HEK293 (cell line): ENCODE results near the gene GTF2IRD1.

Source experiments
- CTCF ChIA-PET: fragments of 350-600 bp; formaldehyde crosslinking; extraction: SDS; loops from one replicate; lab custom pipeline; 2021; ENCODE audit warnings: antibody characterized with exemption; lab: Yijun Ruan, JAX
- POLR2A ChIA-PET: fragments of 300-600 bp; formaldehyde crosslinking; extraction: SDS; loops from one replicate; lab custom pipeline; 2020; ENCODE audit warnings: antibody characterized with exemption, inconsistent platforms; lab: Yijun Ruan, JAX
- H3K27ac ChIP-seq: fragments of 200-500 bp; sonication (Bioruptor generic); 2 replicates; pipeline ENCODE4 v1.5.1; 2014; ENCODE audit warnings: low read depth, low read length, control low read depth, inconsistent platforms; ENCODE audit errors: extremely low read depth
- H3K36me3 ChIP-seq, 2 experiments: fragments of 200-500 bp in 1 of 2; sonication (Bioruptor generic) in 1 of 2; 1 replicate in 1 of 2; 2 replicates in 1 of 2; pipeline ENCODE4 v1.5.1; 2014 to 2017; ENCODE audit warnings: inconsistent platforms in 2 of 2, low read length in 2 of 2; ENCODE audit not compliant: control insufficient read depth in 2 of 2, insufficient read depth in 1 of 2
- H3K4me1 ChIP-seq: fragments of 200-500 bp; sonication (Bioruptor generic); 2 replicates; pipeline ENCODE4 v1.5.1; 2014; ENCODE audit warnings: mild to moderate bottlenecking, low read length, inconsistent platforms; ENCODE audit not compliant: control insufficient read depth, insufficient read depth
- H3K4me3 ChIP-seq: 2 replicates; pipeline ENCODE4 v1.5.1; 2011; ENCODE audit warnings: low read depth, mild to moderate bottlenecking, control low read depth, low read length, moderate library complexity
- H3K9me3 ChIP-seq: fragments of 200-500 bp; sonication (Bioruptor generic); 2 replicates; pipeline ENCODE4 v1.5.1; 2014; ENCODE audit warnings: low read depth, low read length, inconsistent platforms; ENCODE audit not compliant: control insufficient read depth, insufficient read depth
- BCL11B ChIP-seq: fragments of 450-650 bp; formaldehyde crosslinking; IDR thresholded peaks from 2 replicates; pipeline ENCODE4 v1.5.1; 2016; ENCODE audit warnings: low read depth, missing biosample characterization, missing genetic modification characterization
- GLIS1 ChIP-seq: fragments of 450-650 bp; formaldehyde crosslinking; IDR thresholded peaks from 2 replicates; pipeline ENCODE4 v1.5.1; 2016; ENCODE audit warnings: missing biosample characterization, missing genetic modification characterization
- HOXD13 ChIP-seq: sonication (generic); formaldehyde crosslinking; IDR thresholded peaks from 2 replicates; pipeline ENCODE4 v1.8.0; 2022; ENCODE audit warnings: missing genetic modification reagents, borderline replicate concordance
- SP2 ChIP-seq: fragments of 450-650 bp; formaldehyde crosslinking; IDR thresholded peaks from 2 replicates; pipeline ENCODE4 v1.5.1; 2016; ENCODE audit warnings: missing biosample characterization, missing genetic modification characterization
- SP7 ChIP-seq: fragments of 450-650 bp; formaldehyde crosslinking; IDR thresholded peaks from 2 replicates; pipeline ENCODE4 v1.5.1; 2016; ENCODE audit warnings: missing biosample characterization, missing genetic modification characterization
- WT1 ChIP-seq: fragments of 450-650 bp; formaldehyde crosslinking; IDR thresholded peaks from 2 replicates; pipeline ENCODE4 v1.5.1; 2016; ENCODE audit warnings: missing biosample characterization, missing genetic modification characterization
- ZBTB20 ChIP-seq: fragments of 450-650 bp; formaldehyde crosslinking; IDR thresholded peaks from 2 replicates; pipeline ENCODE4 v1.5.1; 2016; ENCODE audit warnings: missing biosample characterization, missing genetic modification characterization
- ZBTB21 ChIP-seq: fragments of 450-650 bp; formaldehyde crosslinking; IDR thresholded peaks from 2 replicates; pipeline ENCODE4 v1.5.1; 2017; ENCODE audit warnings: missing biosample characterization, missing genetic modification characterization
- ZNF146 ChIP-seq: fragments of 450-650 bp; formaldehyde crosslinking; IDR thresholded peaks from 2 replicates; pipeline ENCODE4 v1.5.1; 2016; ENCODE audit warnings: missing biosample characterization, missing genetic modification characterization
- ZNF248 ChIP-seq: fragments of 450-650 bp; formaldehyde crosslinking; IDR thresholded peaks from 2 replicates; pipeline ENCODE4 v1.5.1; 2017; ENCODE audit warnings: missing biosample characterization, missing genetic modification characterization
- ZNF274 ChIP-seq, 2 experiments: fragments of 200-500 bp in 1 of 2; fragments of 450-650 bp in 1 of 2; sonication (Bioruptor generic) in 1 of 2; formaldehyde crosslinking in 1 of 2; IDR thresholded peaks; 2 replicates each; pipeline versions ENCODE4 v1.5.1 to v1.6.1; 2014 to 2016; ENCODE audit warnings: borderline replicate concordance in 1 of 2, inconsistent platforms in 1 of 2, low read length in 1 of 2, missing biosample characterization in 1 of 2, missing genetic modification characterization in 1 of 2
- ZNF341 ChIP-seq: fragments of 450-650 bp; formaldehyde crosslinking; IDR thresholded peaks from 2 replicates; pipeline ENCODE4; 2016; ENCODE audit warnings: low read depth, missing biosample characterization, missing genetic modification characterization
- ZNF37A ChIP-seq: fragments of 450-650 bp; IDR thresholded peaks from 2 replicates; pipeline ENCODE4 v1.5.1; 2018; ENCODE audit warnings: missing biosample characterization, missing genetic modification characterization
- ZNF391 ChIP-seq: fragments of 450-650 bp; formaldehyde crosslinking; IDR thresholded peaks from 2 replicates; pipeline ENCODE4 v1.5.1; 2016; ENCODE audit warnings: low read depth, missing biosample characterization, missing genetic modification characterization, borderline replicate concordance
- ZNF416 ChIP-seq: fragments of 450-650 bp; formaldehyde crosslinking; IDR thresholded peaks from 2 replicates; pipeline ENCODE4 v1.5.1; 2016; ENCODE audit warnings: missing biosample characterization, missing genetic modification characterization
- ZNF513 ChIP-seq: fragments of 450-650 bp; IDR thresholded peaks from 2 replicates; pipeline ENCODE4 v1.5.1; 2018; ENCODE audit warnings: missing biosample characterization, missing genetic modification characterization
- ZNF530 ChIP-seq: fragments of 450-650 bp; formaldehyde crosslinking; IDR thresholded peaks from 2 replicates; pipeline ENCODE4 v1.5.1; 2016; ENCODE audit warnings: low read depth, missing biosample characterization, missing genetic modification characterization
- ZNF560 ChIP-seq: fragments of 450-650 bp; formaldehyde crosslinking; IDR thresholded peaks from 2 replicates; pipeline ENCODE4 v1.5.1; 2017; ENCODE audit warnings: missing biosample characterization, missing genetic modification characterization, borderline replicate concordance
- ZNF600 ChIP-seq: fragments of 450-650 bp; formaldehyde crosslinking; IDR thresholded peaks from 2 replicates; pipeline ENCODE4 v1.5.1; 2016; ENCODE audit warnings: missing biosample characterization, missing genetic modification characterization
- ZNF658 ChIP-seq: fragments of 450-650 bp; formaldehyde crosslinking; IDR thresholded peaks from 2 replicates; pipeline ENCODE4; 2016; ENCODE audit warnings: missing biosample characterization, missing genetic modification characterization
- ZNF76 ChIP-seq: fragments of 450-650 bp; formaldehyde crosslinking; IDR thresholded peaks from 2 replicates; pipeline ENCODE4; 2016; ENCODE audit warnings: low read depth, missing biosample characterization, missing genetic modification characterization, borderline replicate concordance
- ZNF837 ChIP-seq: fragments of 450-650 bp; formaldehyde crosslinking; IDR thresholded peaks from 2 replicates; pipeline ENCODE4 v1.5.1; 2016; ENCODE audit warnings: missing biosample characterization, missing genetic modification characterization
- TF ChIP-seq, protein P1 (sequence below): fragments of 450-650 bp; formaldehyde crosslinking; IDR thresholded peaks from 2 replicates; pipeline ENCODE4 v1.5.1; 2016; ENCODE audit warnings: missing biosample characterization, missing genetic modification characterization, borderline replicate concordance
- TF ChIP-seq, protein P2 (sequence below): fragments of 450-650 bp; formaldehyde crosslinking; IDR thresholded peaks from 2 replicates; pipeline ENCODE4 v1.5.1; 2016; ENCODE audit warnings: missing biosample characterization, missing genetic modification characterization

GTF2IRD1 gene

GRCh38 chr7:74453322-74454011 lies at the start of gene GTF2IRD1 (continued):
- TF ChIP-seq, protein P1, sequence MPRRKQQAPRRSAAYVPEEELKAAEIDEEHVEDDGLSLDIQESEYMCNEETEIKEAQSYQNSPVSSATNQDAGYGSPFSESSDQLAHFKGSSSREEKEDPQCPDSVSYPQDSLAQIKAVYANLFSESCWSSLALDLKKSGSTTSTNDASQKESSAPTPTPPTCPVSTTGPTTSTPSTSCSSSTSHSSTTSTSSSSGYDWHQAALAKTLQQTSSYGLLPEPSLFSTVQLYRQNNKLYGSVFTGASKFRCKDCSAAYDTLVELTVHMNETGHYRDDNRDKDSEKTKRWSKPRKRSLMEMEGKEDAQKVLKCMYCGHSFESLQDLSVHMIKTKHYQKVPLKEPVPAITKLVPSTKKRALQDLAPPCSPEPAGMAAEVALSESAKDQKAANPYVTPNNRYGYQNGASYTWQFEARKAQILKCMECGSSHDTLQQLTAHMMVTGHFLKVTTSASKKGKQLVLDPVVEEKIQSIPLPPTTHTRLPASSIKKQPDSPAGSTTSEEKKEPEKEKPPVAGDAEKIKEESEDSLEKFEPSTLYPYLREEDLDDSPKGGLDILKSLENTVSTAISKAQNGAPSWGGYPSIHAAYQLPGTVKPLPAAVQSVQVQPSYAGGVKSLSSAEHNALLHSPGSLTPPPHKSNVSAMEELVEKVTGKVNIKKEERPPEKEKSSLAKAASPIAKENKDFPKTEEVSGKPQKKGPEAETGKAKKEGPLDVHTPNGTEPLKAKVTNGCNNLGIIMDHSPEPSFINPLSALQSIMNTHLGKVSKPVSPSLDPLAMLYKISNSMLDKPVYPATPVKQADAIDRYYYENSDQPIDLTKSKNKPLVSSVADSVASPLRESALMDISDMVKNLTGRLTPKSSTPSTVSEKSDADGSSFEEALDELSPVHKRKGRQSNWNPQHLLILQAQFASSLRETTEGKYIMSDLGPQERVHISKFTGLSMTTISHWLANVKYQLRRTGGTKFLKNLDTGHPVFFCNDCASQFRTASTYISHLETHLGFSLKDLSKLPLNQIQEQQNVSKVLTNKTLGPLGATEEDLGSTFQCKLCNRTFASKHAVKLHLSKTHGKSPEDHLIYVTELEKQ: no peak
- TF ChIP-seq ZNF76 (tag by site-specific recombination) (no peak; the same call in 1 of the 2 replicates), BCL11B (tag by site-specific recombination) (no peak), HOXD13 (no peak), ZNF837 (tag by site-specific recombination) (no peak), ZNF600 (no peak), ZNF341 (tag by site-specific recombination) (peak; percentile 68), ZBTB21 (tag by site-specific recombination) (no peak), GLIS1 (tag by site-specific recombination) (peak; percentile 9; the same call in 1 of the 2 replicates), ZNF513 (no peak), ZBTB20 (tag by site-specific recombination) (peak; percentile 41; the same call in 1 of the 2 replicates), ZNF658 (tag by site-specific recombination) (no peak)
- TF ChIP-seq, protein P2, sequence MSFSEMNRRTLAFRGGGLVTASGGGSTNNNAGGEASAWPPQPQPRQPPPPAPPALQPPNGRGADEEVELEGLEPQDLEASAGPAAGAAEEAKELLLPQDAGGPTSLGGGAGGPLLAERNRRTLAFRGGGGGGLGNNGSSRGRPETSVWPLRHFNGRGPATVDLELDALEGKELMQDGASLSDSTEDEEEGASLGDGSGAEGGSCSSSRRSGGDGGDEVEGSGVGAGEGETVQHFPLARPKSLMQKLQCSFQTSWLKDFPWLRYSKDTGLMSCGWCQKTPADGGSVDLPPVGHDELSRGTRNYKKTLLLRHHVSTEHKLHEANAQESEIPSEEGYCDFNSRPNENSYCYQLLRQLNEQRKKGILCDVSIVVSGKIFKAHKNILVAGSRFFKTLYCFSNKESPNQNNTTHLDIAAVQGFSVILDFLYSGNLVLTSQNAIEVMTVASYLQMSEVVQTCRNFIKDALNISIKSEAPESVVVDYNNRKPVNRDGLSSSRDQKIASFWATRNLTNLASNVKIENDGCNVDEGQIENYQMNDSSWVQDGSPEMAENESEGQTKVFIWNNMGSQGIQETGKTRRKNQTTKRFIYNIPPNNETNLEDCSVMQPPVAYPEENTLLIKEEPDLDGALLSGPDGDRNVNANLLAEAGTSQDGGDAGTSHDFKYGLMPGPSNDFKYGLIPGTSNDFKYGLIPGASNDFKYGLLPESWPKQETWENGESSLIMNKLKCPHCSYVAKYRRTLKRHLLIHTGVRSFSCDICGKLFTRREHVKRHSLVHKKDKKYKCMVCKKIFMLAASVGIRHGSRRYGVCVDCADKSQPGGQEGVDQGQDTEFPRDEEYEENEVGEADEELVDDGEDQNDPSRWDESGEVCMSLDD (tag by site-specific recombination): peak; percentile 75; the same call in 1 of the 2 replicates
- TF ChIP-seq, all 188 proteins: peak for 16

DNA sequence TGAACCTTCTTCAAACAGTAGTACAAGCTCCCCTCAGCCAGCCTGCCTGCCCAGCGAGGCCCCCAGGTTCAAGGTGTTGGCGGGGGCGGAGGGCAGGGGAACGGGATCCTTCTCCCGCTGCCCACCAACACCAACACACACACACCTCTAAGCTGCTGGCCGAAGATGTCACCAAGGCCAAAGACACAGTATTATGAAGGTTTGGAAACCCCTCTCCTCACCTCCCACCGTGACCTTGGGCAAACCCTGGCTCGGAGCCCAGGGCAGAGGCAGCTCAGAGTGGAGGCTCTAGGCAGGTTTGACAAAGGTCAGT lies 49.4 kb upstream of the GTF2IRD1 start:
- POLR2A ChIA-PET: no interaction called here
- CTCF ChIA-PET: interaction anchor here (0.6 to 8.2 kb wide), 3 partner anchors 41 to 197 kb away, joined by 3 to 126 read pairs (median 3); partner anchors contain the start of gene LAT2
- no peak for TF ChIP-seq WT1
- no peak for TF ChIP-seq ZNF146 (tag by site-specific recombination)
- TF ChIP-seq ZNF416: no peak
- TF ChIP-seq SP7 (tag by site-specific recombination): no peak
- TF ChIP-seq ZNF560 (tag by site-specific recombination): no peak
- TF ChIP-seq ZNF274 (IDR thresholded peaks at IDR 0.05; ENCODE audit: low read length): no peak
- TF ChIP-seq ZNF274 (tag by site-specific recombination; IDR thresholded peaks at IDR 0.05; ENCODE audit: borderline replicate concordance): no peak
- no peak for TF ChIP-seq ZNF248 (tag by site-specific recombination)
- TF ChIP-seq ZNF391 (tag by site-specific recombination): no peak
- no peak for TF ChIP-seq ZNF513
- TF ChIP-seq SP2 (tag by site-specific recombination): no peak
- no peak for TF ChIP-seq ZNF530 (tag by site-specific recombination)
- TF ChIP-seq ZNF600: no peak
- TF ChIP-seq ZNF37A (tag by site-specific recombination): no peak
- Histone ChIP-seq H3K4me3 (no peak overlapping the region), H3K27ac (no peak overlapping the region), H3K9me3 (no peaks in the 10 kb centered on the region), H3K36me3 (peaks cover 0 to 4% of the 10 kb centered on the region in 2 experiments; a peak in 1 of 3 replicates), H3K4me1 (no peaks in the 10 kb centered on the region)
